GM12878 (cell line): ENCODE data around the gene CIAO2A. TPM values are rescaled to one million over a fixed set of nuclear protein-coding genes. Genes with fewer than 3 reads are reported as not detected.

Source experiments
- ATAC-seq: fragments of 200-7000 bp; cut with Tn5 transposase; 3 replicates; pipeline ENCODE4 v1.9.1; 2020; ENCODE audit warnings: mild to moderate bottlenecking, moderate library complexity
- BruUV-seq: library from RNA; stranded (reverse); fragments of 400-500 nt; replicated peaks from 2 replicates; lab custom pipeline; 2021; lab: Mats Ljungman, UMichigan
- CTCF ChIA-PET: fragments of 300-600 bp; sonication (Branson Sonifier 250); formaldehyde crosslinking; extraction: SDS; loops from one replicate; lab custom pipeline; 2021; ENCODE audit warnings: inconsistent platforms; lab: Yijun Ruan, JAX
- POLR2A ChIA-PET: fragments of 350-600 bp; formaldehyde crosslinking; extraction: SDS; loops from one replicate; lab custom pipeline; 2021; ENCODE audit warnings: inconsistent platforms; lab: Charles Lee
- RAD21 ChIA-PET: fragments of 300-600 bp; sonication (Branson Sonifier 250); formaldehyde crosslinking; loops from one replicate; lab custom pipeline; 2023; ENCODE audit warnings: antibody characterized with exemption; ENCODE audit not compliant: unreplicated experiment; lab: Charles Lee
- SMC1A ChIA-PET: fragments of 300-600 bp; sonication (Branson Sonifier 250); formaldehyde crosslinking; loops from one replicate; lab custom pipeline; 2023; ENCODE audit not compliant: unreplicated experiment, uncharacterized antibody; lab: Charles Lee
- DNase-seq: peaks from one replicate; pipeline ENCODE4 v3.0.0-alpha.2; 2011; ENCODE audit warnings: low read depth, low spot score
- FAIRE-seq: peaks from 3 replicates; lab custom pipeline; 2011; peaks lifted over from hg19 to GRCh38; lab: Jason Lieb, UNC
- H2AFZ ChIP-seq: 2 replicates; pipeline ENCODE4 v1.6.0; 2011; ENCODE audit warnings: low read depth, low read length, control low read depth; ENCODE audit not compliant: control insufficient read depth
- H3K27ac ChIP-seq: 2 replicates; pipeline ENCODE4 v1.5.1; 2011; ENCODE audit warnings: control low read depth; ENCODE audit not compliant: control insufficient read depth, insufficient read depth
- H3K27me3 ChIP-seq, 2 experiments: replicated peaks in 1 of 2; 2 replicates each; pipeline versions ENCODE4 v1.6.0 to v1.6.1; 2011; ENCODE audit warnings: low read length in 1 of 2; ENCODE audit not compliant: control insufficient read depth in 2 of 2, insufficient read depth in 2 of 2
- H3K36me3 ChIP-seq, 2 experiments: 2 replicates each; pipeline ENCODE4 v1.5.1; 2011; ENCODE audit warnings: low read length in 1 of 2; ENCODE audit not compliant: control insufficient read depth in 2 of 2, insufficient read depth in 2 of 2
- H3K4me1 ChIP-seq: 2 replicates; pipeline ENCODE4 v1.6.1; 2011; ENCODE audit warnings: mild to moderate bottlenecking, low read length, moderate library complexity, mixed read lengths; ENCODE audit not compliant: control insufficient read depth, insufficient read depth
- H3K4me2 ChIP-seq: 2 replicates; pipeline ENCODE4 v1.6.0; 2011; ENCODE audit warnings: control low read depth; ENCODE audit not compliant: control insufficient read depth, insufficient read depth
- H3K4me3 ChIP-seq: fragments of 200-600 bp; sonication (generic); 2 replicates; pipeline ENCODE4 v1.5.1; 2016
- H3K79me2 ChIP-seq: 2 replicates; pipeline ENCODE4 v1.6.0; 2011; ENCODE audit warnings: low read length; ENCODE audit not compliant: control insufficient read depth, insufficient read depth
- H3K9ac ChIP-seq: 2 replicates; pipeline ENCODE4 v1.8.0; 2011; ENCODE audit warnings: low read length, control low read depth, mixed read lengths; ENCODE audit not compliant: control insufficient read depth, insufficient read depth
- H3K9me3 ChIP-seq: replicated peaks from 3 replicates; pipeline ENCODE4 v1.5.1; 2011; ENCODE audit warnings: mild to moderate bottlenecking, low read length; ENCODE audit not compliant: control insufficient read depth, insufficient read depth
- H4K20me1 ChIP-seq: 2 replicates; pipeline ENCODE4 v1.6.0; 2011; ENCODE audit not compliant: control insufficient read depth, insufficient read depth
- CTCF ChIP-seq, 3 experiments: IDR thresholded peaks in 2 of 3; conservative IDR thresholded peaks in 1 of 3; 2 replicates each; pipeline ENCODE4 v1.5.1; 2011; ENCODE audit warnings: low read depth in 3 of 3, low read length in 3 of 3, mild to moderate bottlenecking in 3 of 3, control low read depth in 2 of 3, moderate library complexity in 2 of 3, inconsistent platforms in 1 of 3, mixed read lengths in 1 of 3; ENCODE audit not compliant: control insufficient read depth in 2 of 3, insufficient read depth in 1 of 3; ENCODE audit errors: extremely low read depth in 1 of 3
- RAD21 ChIP-seq: IDR thresholded peaks from 2 replicates; pipeline ENCODE4 v1.6.1; 2011; ENCODE audit warnings: mild to moderate bottlenecking, low read depth, low read length, moderate library complexity; ENCODE audit not compliant: insufficient read depth
- STAT3 ChIP-seq: IDR thresholded peaks from 2 replicates; pipeline ENCODE4 v1.6.1; 2011; ENCODE audit warnings: low read depth, low read length, improper control_type of control experiment
- WGBS: methylation state at CpG from one replicate; pipeline ENCODE4 v1.1.6; 2016; ENCODE audit warnings: low lambda C conversion rate; ENCODE audit not compliant: insufficient replicate concordance, insufficient coverage; ENCODE audit errors: missing lambda C conversion rate; 5-methylcytosine and 5-hydroxymethylcytosine counted together
- in situ Hi-C: fragments of 300-500 bp; cut with MboI; formaldehyde crosslinking; loops from 9 replicates; pipeline ENCODE4 v1.14.3; 2018; ENCODE audit warnings: mixed read lengths
- intact Hi-C: fragments of 100-400 bp; cut with micrococcal nuclease; formaldehyde crosslinking; loops from one replicate; pipeline ENCODE4 v1.14.2; 2022; ENCODE audit not compliant: unreplicated experiment
- polyA plus RNA-seq, 11 experiments: library from polyadenylated mRNA; depleted of rRNA in 4 of 11; unstranded in 6 of 11; stranded (reverse) in 5 of 11; fragments of >200 nt; fragmentation: Nextera tagmentation in 4 of 11; fragmentation: Illumina TruSeq in 1 of 11; extraction: Ambion mirVana in 4 of 11; extraction: Trizol in 1 of 11; gene quantifications; 1 replicate in 1 of 11; 2 replicates in 10 of 11; pipeline versions ENCODE4 v1.2.1 to v1.2.3, GENCODE V29; 2011 to 2016; ENCODE audit warnings: inconsistent platforms in 2 of 11, missing spikeins in 2 of 11, low read depth in 1 of 11
- total RNA-seq, 4 experiments: library from RNA; depleted of rRNA in 3 of 4; stranded (reverse); fragments of >200 nt in 3 of 4; fragmentation: Illumina TruSeq in 1 of 4; extraction: Trizol in 1 of 4; gene quantifications; 2 replicates each; pipeline versions ENCODE4 v1.2.1 to v1.2.3, GENCODE V29; 2013 to 2021

CIAO2A gene
- total and polyA plus RNA-seq, 10 of the 15 experiments (the other 5 are each of a cell fraction or from before 2014, with no cell fraction given) = 94.5 to 400 (median 204) TPM

GRCh38 chr15:64096668-64097384 is 3.2 kb upstream of the CIAO2A start:
- POLR2A ChIA-PET = interaction anchor here (0.5 to 1.9 kb wide), 2 partner anchors 48 to 1454 kb away, joined by 4 to 6 read pairs; no protein-coding TSS in a partner anchor
- no peak overlapping the region for H2AFZ ChIP-seq
- intact Hi-C loops = loop anchor here (10.0 kb wide), 3 partner anchors 288 to 622 kb away; partner anchors contain the start of genes PCLAF, TRIP4 and USP3

More at GRCh38 chr15:64096668-64097384, 3.2 kb upstream of the CIAO2A start:
- in situ Hi-C loops = no loop called here
- no TSS peak for BruUV-seq
- Histone ChIP-seq H3K9me3 (no peaks in the 10 kb centered on the region), H3K27ac (peak overlapping the region; percentile 74), H3K36me3 (no peaks in the 10 kb centered on the region; a peak in 1 of 4 replicates), H3K9ac (peak overlapping the region; percentile 85), H3K79me2 (peaks cover 85% of the 10 kb centered on the region), H3K27me3 (no peaks in the 10 kb centered on the region), H3K4me2 (peak overlapping the region; percentile 79), H3K4me1 (peaks cover 19% of the 10 kb centered on the region), H4K20me1 (no peaks in the 10 kb centered on the region), H3K4me3 (peak overlapping the region; percentile 96)
- DNase-seq (no peak), FAIRE-seq (no peak), ATAC-seq (no peak)
- WGBS = 7% methylated on average over 16 of the region's 16 CpGs
- CTCF ChIA-PET = interaction anchor here (0.5 to 5.1 kb wide), 5 partner anchors 10 to 741 kb away, joined by 3 to 46 read pairs (median 3); partner anchors contain the start of gene DAPK2
- peak in 2 of 3 experiments; percentile 11; a peak in 2 of 6 replicates for TF ChIP-seq CTCF (IDR thresholded peaks at IDR 0.05 in 2 of 3, conservative IDR thresholded peaks at IDR 0.05 in 1 of 3; ENCODE audit: control insufficient read depth in 2 of 3, extremely low read depth in 1 of 3, insufficient read depth in 1 of 3, low read depth in 3 of 3, low read length in 3 of 3)
- no peak for TF ChIP-seq STAT3
- 0 out of 2 replicates have a peak, but pooled peaks have one; percentile 7 for TF ChIP-seq RAD21
- RAD21 ChIA-PET = interaction anchor here (1.1 to 2.6 kb wide), 4 partner anchors 48 to 56 kb away, joined by 3 to 11 read pairs (median 4); no protein-coding TSS in a partner anchor
- SMC1A ChIA-PET = interaction anchor here (1.2 to 2.9 kb wide), 5 partner anchors 10 to 48 kb away, joined by 3 to 14 read pairs (median 4); no protein-coding TSS in a partner anchor
